H1 (cell line): ENCODE results near the gene PIANP. TPM values are rescaled to one million over a fixed set of nuclear protein-coding genes. Genes with fewer than 3 reads are reported as not detected.

Source experiments
- CTCF ChIA-PET: fragments of 300-600 bp; sonication (Branson Sonifier 250); formaldehyde crosslinking; loops from one replicate; lab custom pipeline; 2021; ENCODE audit not compliant: partially characterized antibody; lab: Charles Lee
- POLR2A ChIA-PET: fragments of 300-600 bp; sonication (Branson Sonifier 250); formaldehyde crosslinking; loops from one replicate; lab custom pipeline; 2021; ENCODE audit warnings: inconsistent platforms; ENCODE audit not compliant: partially characterized antibody; lab: Charles Lee
- DNase-seq, 2 experiments: peaks; one replicate each; pipeline versions ENCODE4 v3.0.0 to v3.0.0-alpha.2; 2010 to 2022; ENCODE audit warnings: low spot score in 2 of 2, low read depth in 1 of 2, mixed read lengths in 1 of 2
- FAIRE-seq: peaks from 2 replicates; lab custom pipeline; 2011; peaks lifted over from hg19 to GRCh38; lab: Jason Lieb, UNC
- H2AFZ ChIP-seq: 2 replicates; pipeline ENCODE4 v1.8.1; 2012; ENCODE audit warnings: low read length, inconsistent platforms
- H2AK5ac ChIP-seq: 2 replicates; pipeline ENCODE4 v1.6.1; 2013; ENCODE audit warnings: low read depth, low read length
- H2BK120ac ChIP-seq: replicated peaks from 2 replicates; pipeline ENCODE3; 2013; ENCODE audit warnings: low read depth, low read length, inconsistent platforms
- H2BK12ac ChIP-seq: 2 replicates; pipeline ENCODE4 v1.6.1; 2013; ENCODE audit warnings: low read depth, low read length
- H2BK15ac ChIP-seq: 2 replicates; pipeline ENCODE4 v1.6.1; 2013; ENCODE audit warnings: low read length
- H2BK20ac ChIP-seq: 2 replicates; pipeline ENCODE4 v1.6.1; 2013; ENCODE audit warnings: low read length
- H2BK5ac ChIP-seq: 2 replicates; pipeline ENCODE4 v1.6.1; 2013; ENCODE audit warnings: low read depth, low read length
- H3K14ac ChIP-seq: 2 replicates; pipeline ENCODE4 v1.6.1; 2013; ENCODE audit warnings: inconsistent platforms; ENCODE audit not compliant: insufficient read length
- H3K18ac ChIP-seq: 2 replicates; pipeline ENCODE4 v1.6.1; 2013; ENCODE audit warnings: low read length; ENCODE audit errors: extremely low read depth
- H3K23ac ChIP-seq: 2 replicates; pipeline ENCODE4 v1.6.1; 2013; ENCODE audit warnings: inconsistent platforms; ENCODE audit not compliant: insufficient read length
- H3K23me2 ChIP-seq: 2 replicates; pipeline ENCODE4 v1.6.1; 2013; ENCODE audit warnings: low read depth, low read length
- H3K27ac ChIP-seq: 2 replicates; pipeline ENCODE4 v1.6.1; 2011; ENCODE audit warnings: low read depth, low read length, inconsistent platforms
- H3K27me3 ChIP-seq, 4 experiments: replicated peaks in 1 of 4; 1 replicate in 1 of 4; 2 replicates in 3 of 4; pipeline versions ENCODE4 v1.6.1 to v1.8.1; 2011 to 2013; ENCODE audit warnings: low read length in 3 of 4, mild to moderate bottlenecking in 3 of 4, inconsistent platforms in 2 of 4, mixed read lengths in 2 of 4, moderate library complexity in 1 of 4; ENCODE audit not compliant: control insufficient read depth in 3 of 4, insufficient read depth in 3 of 4; ENCODE audit errors: extremely low read depth in 1 of 4
- H3K36me3 ChIP-seq, 4 experiments: 2 replicates each; pipeline versions ENCODE4 v1.6.1 to v1.8.1; 2011 to 2013; ENCODE audit warnings: mild to moderate bottlenecking in 4 of 4, low read length in 3 of 4, moderate library complexity in 2 of 4, control low read depth in 1 of 4, inconsistent platforms in 1 of 4; ENCODE audit not compliant: insufficient read depth in 4 of 4, control insufficient read depth in 2 of 4
- H3K4ac ChIP-seq: replicated peaks from 2 replicates; pipeline ENCODE3; 2013; ENCODE audit warnings: low read length, low read depth, mixed read lengths, inconsistent platforms; ENCODE audit not compliant: insufficient read length
- H3K4me1 ChIP-seq, 4 experiments: replicated peaks in 1 of 4; 1 replicate in 1 of 4; 2 replicates in 3 of 4; pipeline versions ENCODE4 v1.6.1 to v1.8.1; 2011 to 2013; ENCODE audit warnings: low read length in 3 of 4, inconsistent platforms in 2 of 4, mixed read lengths in 1 of 4; ENCODE audit not compliant: insufficient read depth in 4 of 4, control insufficient read depth in 3 of 4
- H3K4me2 ChIP-seq, 2 experiments: 2 replicates each; pipeline versions ENCODE4 v1.6.1 to v1.8.1; 2011 to 2013; ENCODE audit warnings: low read depth in 2 of 2, low read length in 2 of 2, control low read depth in 1 of 2, inconsistent platforms in 1 of 2, mild to moderate bottlenecking in 1 of 2; ENCODE audit not compliant: insufficient read depth in 1 of 2
- H3K4me3 ChIP-seq, 4 experiments: fragments of 200-600, 300-600 bp in 1 of 4; sonication (generic), shearing (Covaris generic), sonication (Bioruptor Twin) in 1 of 4; 2 replicates each; pipeline versions ENCODE4 v1.5.1 to v1.8.1; 2011 to 2016; ENCODE audit warnings: low read length in 4 of 4, low read depth in 3 of 4, control low read depth in 2 of 4, inconsistent platforms in 2 of 4, mild to moderate bottlenecking in 2 of 4, mixed read lengths in 1 of 4, moderate library complexity in 1 of 4; ENCODE audit not compliant: insufficient read depth in 2 of 4; ENCODE audit errors: extremely low read depth in 1 of 4
- H3K56ac ChIP-seq: replicated peaks from 2 replicates; pipeline ENCODE3; 2013; ENCODE audit warnings: low read depth, mild to moderate bottlenecking, mixed read lengths, low read length, inconsistent platforms; ENCODE audit not compliant: insufficient read length
- H3K79me1 ChIP-seq: 2 replicates; pipeline ENCODE4 v1.6.1; 2013; ENCODE audit warnings: low read depth, low read length, control low read depth
- H3K79me2 ChIP-seq, 2 experiments: 2 replicates each; pipeline versions ENCODE4 v1.6.1 to v1.8.1; 2012 to 2013; ENCODE audit warnings: low read length in 2 of 2, mild to moderate bottlenecking in 2 of 2, inconsistent platforms in 1 of 2; ENCODE audit not compliant: insufficient read depth in 2 of 2, control insufficient read depth in 1 of 2
- H3K9ac ChIP-seq, 4 experiments: replicated peaks in 1 of 4; 1 replicate in 1 of 4; 2 replicates in 3 of 4; pipeline versions ENCODE4 v1.6.1 to v1.8.1; 2011 to 2013; ENCODE audit warnings: low read depth in 3 of 4, low read length in 3 of 4, control low read depth in 2 of 4, mild to moderate bottlenecking in 2 of 4, moderate library complexity in 2 of 4, inconsistent platforms in 1 of 4; ENCODE audit errors: extremely low read depth in 1 of 4
- H3K9me3 ChIP-seq, 2 experiments: 2 replicates each; pipeline versions ENCODE4 v1.6.1 to v1.8.1; 2012 to 2013; ENCODE audit warnings: mild to moderate bottlenecking in 2 of 2, moderate library complexity in 2 of 2, control low read depth in 1 of 2, inconsistent platforms in 1 of 2, low read depth in 1 of 2, low read length in 1 of 2, mixed read lengths in 1 of 2; ENCODE audit not compliant: insufficient read depth in 2 of 2
- H4K20me1 ChIP-seq, 2 experiments: replicated peaks in 1 of 2; 2 replicates each; pipeline versions ENCODE3 to v1.8.1; 2011 to 2013; ENCODE audit warnings: inconsistent platforms in 2 of 2, low read length in 2 of 2, mild to moderate bottlenecking in 1 of 2; ENCODE audit not compliant: insufficient read depth in 2 of 2, control insufficient read depth in 1 of 2
- H4K5ac ChIP-seq: 2 replicates; pipeline ENCODE4 v1.6.1; 2013; ENCODE audit warnings: low read length, low read depth, mixed read lengths, inconsistent platforms; ENCODE audit not compliant: insufficient read length
- H4K8ac ChIP-seq: 2 replicates; pipeline ENCODE4 v1.8.0; 2013; ENCODE audit warnings: mild to moderate bottlenecking, moderate library complexity, low read length, inconsistent platforms; ENCODE audit not compliant: insufficient read depth; ENCODE audit errors: extremely low read depth
- H4K91ac ChIP-seq: replicated peaks from 2 replicates; pipeline ENCODE3; 2013; ENCODE audit warnings: low read length, mixed read lengths, inconsistent platforms; ENCODE audit not compliant: insufficient read length
- CEBPB ChIP-seq: IDR thresholded peaks from 2 replicates; pipeline ENCODE4 v1.6.1; 2012; ENCODE audit warnings: low read depth, low read length
- CHD2 ChIP-seq: IDR thresholded peaks from 2 replicates; pipeline ENCODE4 v1.6.1; 2012; ENCODE audit warnings: low read length, improper control_type of control experiment
- CREB1 ChIP-seq: IDR thresholded peaks from 2 replicates; pipeline ENCODE4 v1.6.1; 2012; ENCODE audit warnings: inconsistent platforms
- EP300 ChIP-seq, 2 experiments: IDR thresholded peaks; 1 replicate in 1 of 2; 2 replicates in 1 of 2; pipeline ENCODE4 v1.6.1; 2011 to 2012; ENCODE audit warnings: low read depth in 2 of 2, low read length in 2 of 2, mild to moderate bottlenecking in 2 of 2, borderline replicate concordance in 1 of 2, inconsistent platforms in 1 of 2, moderate library complexity in 1 of 2
- KDM4A ChIP-seq: IDR thresholded peaks from one replicate; pipeline ENCODE4 v1.7.1; 2012; ENCODE audit warnings: low read depth, mild to moderate bottlenecking, moderate library complexity, low read length, inconsistent platforms; ENCODE audit not compliant: severe bottlenecking
- MAX ChIP-seq: IDR thresholded peaks from 2 replicates; pipeline ENCODE4 v1.6.1; 2012; ENCODE audit warnings: inconsistent platforms
- POLR2AphosphoS5 ChIP-seq: IDR thresholded peaks from 2 replicates; pipeline ENCODE4 v1.6.1; 2011; ENCODE audit warnings: low read depth, low read length
- RAD21 ChIP-seq, 2 experiments: IDR thresholded peaks in 1 of 2; conservative IDR thresholded peaks in 1 of 2; 2 replicates each; pipeline ENCODE4 v1.6.1; 2011; ENCODE audit warnings: low read depth in 2 of 2, low read length in 2 of 2, improper control_type of control experiment in 1 of 2, inconsistent platforms in 1 of 2, mild to moderate bottlenecking in 1 of 2, moderate library complexity in 1 of 2
- RFX5 ChIP-seq: IDR thresholded peaks from 2 replicates; pipeline ENCODE4 v1.6.1; 2011; ENCODE audit warnings: low read depth, low read length, improper control_type of control experiment, borderline replicate concordance
- SP2 ChIP-seq: IDR thresholded peaks from 2 replicates; pipeline ENCODE4 v1.6.1; 2012; ENCODE audit warnings: mild to moderate bottlenecking, low read length, inconsistent platforms
- SP4 ChIP-seq: IDR thresholded peaks from 2 replicates; pipeline ENCODE4 v1.6.1; 2012; ENCODE audit warnings: low read length, inconsistent platforms
- TAF7 ChIP-seq: optimal IDR thresholded peaks from 2 replicates; pipeline ENCODE3; 2011; ENCODE audit warnings: low read depth, mild to moderate bottlenecking, inconsistent platforms, low read length, moderate library complexity, borderline replicate concordance
- TBP ChIP-seq: IDR thresholded peaks from 2 replicates; pipeline ENCODE4 v1.6.1; 2011; ENCODE audit warnings: low read depth, low read length, improper control_type of control experiment
- TEAD4 ChIP-seq: IDR thresholded peaks from 2 replicates; pipeline ENCODE4 v1.6.1; 2012; ENCODE audit warnings: low read depth, low read length, inconsistent platforms, mixed read lengths
- YY1 ChIP-seq: IDR thresholded peaks from 2 replicates; pipeline ENCODE4 v1.6.1; 2011; ENCODE audit warnings: low read depth, mild to moderate bottlenecking, low read length
- WGBS, 2 experiments: shearing (Covaris generic) in 1 of 2; methylation state at CpG; one replicate each; pipeline versions ENCODE4 v1.1.6 to v1.1.7; 2013 to 2015; ENCODE audit warnings: low lambda C conversion rate in 2 of 2, mixed read lengths in 2 of 2, inconsistent platforms in 1 of 2, low coverage in 1 of 2, missing lambda C conversion rate in 1 of 2; ENCODE audit not compliant: insufficient replicate concordance in 2 of 2, insufficient coverage in 1 of 2, insufficient read length in 1 of 2; ENCODE audit errors: extremely low coverage in 1 of 2, missing lambda C conversion rate in 1 of 2; 5-methylcytosine and 5-hydroxymethylcytosine counted together
- polyA plus RNA-seq, 7 experiments: library from polyadenylated mRNA; depleted of rRNA in 3 of 7; stranded (reverse) in 5 of 7; unstranded in 2 of 7; fragments of >200 nt in 5 of 7; fragments of 200-250 nt in 2 of 7; gene quantifications; 1 replicate in 5 of 7; 2 replicates in 1 of 7; 4 replicates in 1 of 7; pipeline versions ENCODE4 v1.2.1 to v1.2.3, GENCODE V29; 2011 to 2013; ENCODE audit warnings: missing spikeins in 2 of 7, mixed read lengths in 2 of 7
- total RNA-seq: library from RNA; stranded (reverse); fragmentation: NEBNext Ultra II Directional; extraction: Animal tissue kit (Norgen Biotek cat#: 25700); gene quantifications from 2 replicates; pipeline ENCODE4 v1.2.1, GENCODE V29; 2021

The PIANP gene
- total and polyA plus RNA-seq, 2 of the 8 experiments (the other 6 are each of a cell fraction or from before 2014, with no cell fraction given) = 6.3 to 9.8 TPM

- 65% methylated on average over 6 of the region's 6 CpGs; no CpG with 5 or more reads in 1 of the 2 experiments for WGBS, 2 experiments
- no peak for FAIRE-seq
- POLR2A ChIA-PET = interaction anchor here (0.6 to 6.5 kb wide), 7 partner anchors 9 to 306 kb away, joined by 3 to 72 read pairs (median 4); partner anchors contain the start of gene ING4
- TF ChIP-seq MAX (no peak), CHD2 (no peak), YY1 (no peak), RAD21 (IDR thresholded peaks at IDR 0.05 in 1 of 2, conservative IDR thresholded peaks at IDR 0.05 in 1 of 2; ENCODE audit: low read depth in 2 of 2, low read length in 2 of 2) (peak; percentile 38 to 63), RFX5 (no peak), EP300 (IDR thresholded peaks at IDR 0.05; ENCODE audit: borderline replicate concordance in 1 of 2, low read depth in 2 of 2, low read length in 2 of 2) (no peak), CREB1 (no peak), TEAD4 (no peak), TBP (no peak), POLR2AphosphoS5 (no peak), KDM4A (no peak), TAF7 (no peak), CEBPB (peak; percentile 69), SP4 (no peak), SP2 (no peak)
These were observed 16.0 kb downstream of the PIANP start for GRCh38 chr12:6684609-6685008.

More at GRCh38 chr12:6684609-6685008, 16.0 kb downstream of the PIANP start:
- peaks cover 8% of the 10 kb centered on the region for H3K23me2 ChIP-seq
- no peak overlapping the region for H3K4ac ChIP-seq
- H2AFZ ChIP-seq = no peak overlapping the region
- H4K91ac ChIP-seq = no peak overlapping the region
- H2BK5ac ChIP-seq = no peak overlapping the region
- no peak overlapping the region for H4K5ac ChIP-seq
- no peak overlapping the region for H3K14ac ChIP-seq
- DNase-seq = peak in 1 of 2 experiments; percentile 54
- no peak overlapping the region for H2AK5ac ChIP-seq
- H4K8ac ChIP-seq = no peak overlapping the region
- H3K27me3 ChIP-seq = no peaks in the 10 kb centered on the region
- no peak overlapping the region for H3K27ac ChIP-seq
- H2BK20ac ChIP-seq = no peak overlapping the region
- H3K79me2 ChIP-seq = peaks cover 18 to 87% of the 10 kb centered on the region in 2 experiments
- H3K4me2 ChIP-seq = no peak overlapping the region
- H3K18ac ChIP-seq = no peak overlapping the region
- no peak overlapping the region for H3K4me3 ChIP-seq
- H3K9ac ChIP-seq = no peak overlapping the region
- peaks cover 2 to 3% of the 10 kb centered on the region in 2 experiments for H4K20me1 ChIP-seq
- no peak overlapping the region for H3K23ac ChIP-seq
- H3K4me1 ChIP-seq = peaks cover 0 to 9% (median 7%) of the 10 kb centered on the region in 4 experiments; a peak in 6 of 7 replicates
- CTCF ChIA-PET = interaction anchor here (0.6 to 9.3 kb wide), 25 partner anchors 8 to 261 kb away, joined by 3 to 125 read pairs (median 4); partner anchors contain the start of genes ACRBP, COPS7A, LPAR5 and NOP2
- no peak overlapping the region for H2BK120ac ChIP-seq
- H3K9me3 ChIP-seq = no peaks in the 10 kb centered on the region
- H2BK15ac ChIP-seq = no peak overlapping the region
- H3K56ac ChIP-seq = no peak overlapping the region
- H3K79me1 ChIP-seq = peaks cover 16% of the 10 kb centered on the region
- H2BK12ac ChIP-seq = no peak overlapping the region
- H3K36me3 ChIP-seq = peaks cover 0 to 4% (median 2%) of the 10 kb centered on the region in 4 experiments; a peak in 3 of 8 replicates
